ENCODE measurements around the gene GSE1. TPM values are rescaled to one million over a fixed set of nuclear protein-coding genes. Genes with fewer than 3 reads are reported as not detected.

The GSE1 gene
- total RNA-seq, 6 donors from 2014 or later: 80.2 to 332 (median 90.8) TPM

DNA sequence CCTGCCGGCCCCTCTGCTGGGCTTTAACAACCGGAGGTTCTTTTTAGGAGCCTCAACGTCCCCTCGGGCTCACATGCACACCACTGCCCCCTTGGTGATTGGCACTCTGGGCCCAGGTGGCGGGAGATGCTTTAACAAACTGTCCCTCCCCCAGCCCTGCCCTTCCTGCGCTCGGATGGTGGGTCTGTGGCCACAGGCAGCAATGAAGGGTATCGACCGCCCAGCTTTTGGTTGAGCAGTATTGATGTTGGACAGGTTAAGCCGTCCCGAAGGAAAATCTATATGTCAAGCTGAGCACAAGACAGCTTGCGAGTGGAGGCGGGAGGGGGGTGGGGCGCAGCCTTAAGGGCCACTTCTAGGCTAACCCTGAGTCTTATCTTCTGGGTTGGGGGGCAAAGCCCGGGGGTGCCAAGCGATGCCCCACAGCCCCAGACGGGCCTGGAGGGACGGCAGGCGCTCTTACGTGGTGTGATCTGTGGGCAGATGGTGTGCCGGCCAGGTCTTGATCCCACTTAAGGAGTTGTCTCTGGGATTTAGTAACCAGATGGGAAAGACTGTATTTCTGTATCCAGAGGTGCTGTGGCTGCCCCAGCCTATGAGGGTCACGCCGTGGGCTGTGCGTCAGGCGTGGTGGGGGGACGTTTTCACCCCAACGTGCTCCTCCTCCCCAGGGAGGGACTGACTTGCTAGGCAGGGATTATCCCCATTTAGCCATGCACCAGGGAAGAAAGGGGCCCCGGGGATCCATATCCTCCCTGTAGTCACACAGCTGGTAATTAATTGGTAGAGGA, 6.2 kb downstream of the GSE1 start:
- Histone ChIP-seq H3K36me3 (peaks cover 0 to 3% (median 0%) of the 10 kb centered on the region in 4 donors), H3K4me1 (peaks cover 56 to 93% (median 66%) of the 10 kb centered on the region in 4 donors), H3K27ac (no peak overlapping the region), H3K9me3 (no peaks in the 10 kb centered on the region), H3K27me3 (no peaks in the 10 kb centered on the region), H3K4me3 (no peak overlapping the region)
- ATAC-seq (ENCODE audit: low FRiP score in 2 of 2) (no peak), DNase-seq (no peak)
- TF ChIP-seq POLR2AphosphoS5 (IDR thresholded peaks at IDR 0.05): no peak
- TF ChIP-seq, protein P1, sequence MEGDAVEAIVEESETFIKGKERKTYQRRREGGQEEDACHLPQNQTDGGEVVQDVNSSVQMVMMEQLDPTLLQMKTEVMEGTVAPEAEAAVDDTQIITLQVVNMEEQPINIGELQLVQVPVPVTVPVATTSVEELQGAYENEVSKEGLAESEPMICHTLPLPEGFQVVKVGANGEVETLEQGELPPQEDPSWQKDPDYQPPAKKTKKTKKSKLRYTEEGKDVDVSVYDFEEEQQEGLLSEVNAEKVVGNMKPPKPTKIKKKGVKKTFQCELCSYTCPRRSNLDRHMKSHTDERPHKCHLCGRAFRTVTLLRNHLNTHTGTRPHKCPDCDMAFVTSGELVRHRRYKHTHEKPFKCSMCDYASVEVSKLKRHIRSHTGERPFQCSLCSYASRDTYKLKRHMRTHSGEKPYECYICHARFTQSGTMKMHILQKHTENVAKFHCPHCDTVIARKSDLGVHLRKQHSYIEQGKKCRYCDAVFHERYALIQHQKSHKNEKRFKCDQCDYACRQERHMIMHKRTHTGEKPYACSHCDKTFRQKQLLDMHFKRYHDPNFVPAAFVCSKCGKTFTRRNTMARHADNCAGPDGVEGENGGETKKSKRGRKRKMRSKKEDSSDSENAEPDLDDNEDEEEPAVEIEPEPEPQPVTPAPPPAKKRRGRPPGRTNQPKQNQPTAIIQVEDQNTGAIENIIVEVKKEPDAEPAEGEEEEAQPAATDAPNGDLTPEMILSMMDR (IDR thresholded peaks at IDR 0.05): no peak
- TF ChIP-seq EP300 (IDR thresholded peaks at IDR 0.05): no peak
- no peak for TF ChIP-seq POLR2A (IDR thresholded peaks at IDR 0.05)
- WGBS, 2 donors: 84 to 94% methylated on average over 19 to 28 of the region's 28 CpGs

DNA sequence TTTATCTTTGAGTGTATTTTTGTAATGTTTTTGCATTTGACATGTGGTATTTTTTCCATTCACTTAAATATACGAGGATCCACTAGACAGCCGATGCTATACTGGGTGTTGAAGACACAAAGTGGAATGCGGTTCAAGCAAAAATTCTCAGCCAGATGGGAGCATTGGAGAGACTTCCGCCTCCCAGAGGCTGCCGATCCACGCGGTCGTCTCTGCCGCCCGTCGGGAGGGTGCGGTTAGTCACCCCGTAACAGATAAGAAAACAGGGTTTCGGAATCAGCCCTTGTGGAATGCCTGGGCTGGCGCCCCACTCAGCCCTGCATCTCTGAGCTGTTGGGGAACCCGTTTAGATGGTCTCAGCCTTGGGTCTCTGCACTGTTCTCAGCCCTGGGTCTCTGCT, 7.3 kb downstream of the GSE1 start:
- H3K36me3 ChIP-seq: peaks cover 0 to 8% (median 0%) of the 10 kb centered on the region in 4 donors
- H3K27ac ChIP-seq: no peak overlapping the region
- no peak overlapping the region for H3K4me3 ChIP-seq
- TF ChIP-seq EP300 (IDR thresholded peaks at IDR 0.05): no peak
- TF ChIP-seq POLR2A (IDR thresholded peaks at IDR 0.05): no peak
- TF ChIP-seq, protein P1 (IDR thresholded peaks at IDR 0.05): no peak
- peaks cover 56 to 93% (median 65%) of the 10 kb centered on the region in 4 donors for H3K4me1 ChIP-seq
- peak in 1 of 2 donors; percentile 62 for DNase-seq
- WGBS, 2 donors: 85 to 92% methylated on average over 16 of the region's 16 CpGs
- no peaks in the 10 kb centered on the region for H3K27me3 ChIP-seq
- ATAC-seq (ENCODE audit: low FRiP score in 2 of 2): no peak
- H3K9me3 ChIP-seq: no peaks in the 10 kb centered on the region

DNA sequence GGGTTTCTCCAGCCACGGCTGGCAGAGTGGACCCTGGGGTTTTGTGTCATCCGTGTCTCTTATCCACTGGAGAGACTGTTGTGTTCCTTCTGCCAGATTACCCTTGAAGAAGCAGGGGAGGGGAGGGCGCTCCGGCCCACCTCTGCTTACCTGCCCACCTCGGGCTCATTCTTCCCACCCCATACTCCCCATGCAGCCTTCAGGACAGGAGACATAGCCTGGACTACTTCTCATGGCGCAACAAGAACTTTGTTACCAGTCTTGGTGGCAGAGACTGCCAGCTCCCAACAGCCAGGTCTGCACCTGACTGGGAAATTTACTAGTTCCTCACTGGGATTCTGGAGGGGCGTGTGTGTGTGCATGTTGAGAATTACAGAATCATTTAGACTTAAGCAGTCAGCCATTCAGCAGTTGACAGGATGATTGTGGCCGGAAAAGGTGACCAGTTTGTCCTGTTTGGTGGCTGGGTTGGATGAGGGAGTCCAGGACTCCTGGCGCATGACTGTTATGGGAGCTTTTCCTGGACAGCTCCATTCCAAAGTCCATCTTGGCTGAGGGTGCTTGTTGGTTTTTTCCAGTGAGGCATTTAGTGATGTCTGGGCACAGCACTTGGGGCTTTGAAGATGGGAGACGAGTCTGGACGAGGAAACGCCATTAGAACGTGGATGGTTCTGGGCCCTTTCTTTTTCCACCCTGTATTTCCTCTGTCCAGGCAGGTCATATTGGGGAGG, 8.7 kb downstream of the GSE1 start:
- H3K4me1 ChIP-seq: peaks cover 56 to 92% (median 65%) of the 10 kb centered on the region in 4 donors
- no peak overlapping the region for H3K27ac ChIP-seq
- TF ChIP-seq POLR2AphosphoS5 (IDR thresholded peaks at IDR 0.05) (no peak), EP300 (IDR thresholded peaks at IDR 0.05) (no peak), POLR2A (IDR thresholded peaks at IDR 0.05) (no peak)
- TF ChIP-seq, protein P1 (IDR thresholded peaks at IDR 0.05): no peak
- no peak overlapping the region for H3K4me3 ChIP-seq
- ATAC-seq (ENCODE audit: low FRiP score in 2 of 2) (no peak), DNase-seq (peak in 1 of 2 donors; percentile 50)
- no peaks in the 10 kb centered on the region for H3K9me3 ChIP-seq
- H3K27me3 ChIP-seq: no peaks in the 10 kb centered on the region
- peaks cover 0 to 11% (median 0%) of the 10 kb centered on the region in 4 donors for H3K36me3 ChIP-seq
- 77 to 87% methylated on average over 12 to 13 of the region's 13 CpGs for WGBS, 2 donors

DNA sequence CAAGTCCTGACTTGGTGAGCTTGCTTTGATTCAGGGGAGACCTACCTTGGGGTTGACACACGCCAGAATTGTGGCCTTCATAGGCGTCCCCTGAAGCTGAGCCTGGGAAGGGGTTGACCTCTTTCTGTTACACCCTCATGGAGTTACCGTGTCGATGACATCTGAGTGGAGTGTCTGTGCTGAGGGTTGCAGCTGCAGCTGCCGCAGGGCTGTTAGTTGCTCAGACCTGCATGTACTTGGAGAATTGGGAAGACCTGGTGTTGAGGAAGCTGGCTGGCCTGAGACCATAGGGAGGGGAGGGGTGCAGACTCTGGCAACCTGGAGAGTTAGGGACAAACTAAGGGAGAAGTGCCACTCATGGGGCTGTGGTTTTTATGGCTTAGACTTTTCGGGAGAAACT, 9.6 kb downstream of the GSE1 start:
- TF ChIP-seq, protein P1 (IDR thresholded peaks at IDR 0.05): no peak
- TF ChIP-seq POLR2A (IDR thresholded peaks at IDR 0.05): no peak
- TF ChIP-seq POLR2AphosphoS5 (IDR thresholded peaks at IDR 0.05): no peak
- TF ChIP-seq EP300 (IDR thresholded peaks at IDR 0.05): no peak
- peaks cover 0 to 8% (median 0%) of the 10 kb centered on the region in 4 donors for H3K36me3 ChIP-seq
- H3K9me3 ChIP-seq: no peaks in the 10 kb centered on the region
- WGBS, 2 donors: 60 to 74% methylated on average over 2 to 6 of the region's 6 CpGs
- H3K4me3 ChIP-seq: no peak overlapping the region
- no peak for DNase-seq
- no peaks in the 10 kb centered on the region for H3K27me3 ChIP-seq
- H3K4me1 ChIP-seq: peaks cover 55 to 84% (median 62%) of the 10 kb centered on the region in 4 donors
- ATAC-seq (ENCODE audit: low FRiP score in 2 of 2): no peak
- no peak overlapping the region for H3K27ac ChIP-seq
